Astrocyte (in vitro differentiated cells and primary cell): ENCODE results near the gene MS4A4A. TPM values are rescaled to one million over a fixed set of nuclear protein-coding genes. Genes with fewer than 3 reads are reported as not detected.

Source experiments
- DNase-seq: peaks from one replicate; pipeline ENCODE4 v3.0.0-alpha.2; 2010; ENCODE audit warnings: low read depth
- FAIRE-seq: peaks from 2 replicates; lab custom pipeline; 2011; peaks lifted over from hg19 to GRCh38; lab: Jason Lieb, UNC
- H2AFZ ChIP-seq: 2 replicates; pipeline ENCODE4 v1.6.0; 2012; ENCODE audit warnings: low read depth, low read length, inconsistent platforms
- H3K27ac ChIP-seq: 2 replicates; pipeline ENCODE4 v1.5.1; 2011; ENCODE audit warnings: low read depth, low read length, inconsistent platforms
- H3K27me3 ChIP-seq: 2 replicates; pipeline ENCODE4 v1.6.0; 2011; ENCODE audit warnings: low read length, inconsistent platforms; ENCODE audit not compliant: insufficient read depth
- H3K36me3 ChIP-seq: 2 replicates; pipeline ENCODE4 v1.5.1; 2011; ENCODE audit warnings: low read length, inconsistent platforms; ENCODE audit not compliant: insufficient read depth
- H3K4me1 ChIP-seq: 2 replicates; pipeline ENCODE4 v1.5.1; 2011; ENCODE audit warnings: low read length, inconsistent platforms; ENCODE audit not compliant: insufficient read depth
- H3K4me2 ChIP-seq: 2 replicates; pipeline ENCODE4 v1.6.0; 2012; ENCODE audit warnings: low read length, inconsistent platforms
- H3K4me3 ChIP-seq: 2 replicates; pipeline ENCODE4 v1.5.1; 2011; ENCODE audit warnings: low read depth, mild to moderate bottlenecking, low read length, inconsistent platforms; ENCODE audit not compliant: insufficient read depth
- H3K79me2 ChIP-seq: 2 replicates; pipeline ENCODE4 v1.6.0; 2012; ENCODE audit warnings: mild to moderate bottlenecking, low read length, inconsistent platforms; ENCODE audit not compliant: insufficient read depth
- H3K9ac ChIP-seq: 2 replicates; pipeline ENCODE4 v1.6.0; 2012; ENCODE audit warnings: mild to moderate bottlenecking, low read length, inconsistent platforms
- H3K9me3 ChIP-seq: 2 replicates; pipeline ENCODE4 v1.5.1; 2012; ENCODE audit warnings: low read depth, mild to moderate bottlenecking, low read length, inconsistent platforms; ENCODE audit not compliant: insufficient read depth
- H4K20me1 ChIP-seq: 2 replicates; pipeline ENCODE4 v1.6.0; 2012; ENCODE audit warnings: low read length, inconsistent platforms; ENCODE audit not compliant: insufficient read depth
- H3K27ac Mint-ChIP-seq: one replicate; pipeline ENCODE4 v1.8.0; 2021; ENCODE audit warnings: mild to moderate bottlenecking, mixed read lengths; ENCODE audit not compliant: unreplicated experiment
- H3K27me3 Mint-ChIP-seq: one replicate; pipeline ENCODE4 v1.8.0; 2021; ENCODE audit warnings: low read depth, mixed read lengths; ENCODE audit not compliant: unreplicated experiment
- H3K36me3 Mint-ChIP-seq: one replicate; pipeline ENCODE4 v1.8.0; 2021; ENCODE audit warnings: low read depth, mixed read lengths; ENCODE audit not compliant: unreplicated experiment
- H3K4me1 Mint-ChIP-seq: one replicate; pipeline ENCODE4 v1.8.0; 2021; ENCODE audit warnings: low read depth, mixed read lengths; ENCODE audit not compliant: unreplicated experiment
- H3K4me3 Mint-ChIP-seq: one replicate; pipeline ENCODE4 v1.8.0; 2021; ENCODE audit warnings: mild to moderate bottlenecking, moderate library complexity, mixed read lengths; ENCODE audit not compliant: unreplicated experiment
- H3K9me3 Mint-ChIP-seq: one replicate; pipeline ENCODE4 v1.8.0; 2021; ENCODE audit warnings: mild to moderate bottlenecking, mixed read lengths; ENCODE audit not compliant: unreplicated experiment
- EZH2 ChIP-seq: IDR thresholded peaks from 2 replicates; pipeline ENCODE4 v1.6.1; 2012; ENCODE audit warnings: mild to moderate bottlenecking, low read length, inconsistent platforms; ENCODE audit not compliant: insufficient read depth
- total RNA-seq: library from RNA; stranded (reverse); gene quantifications from 2 replicates; pipeline ENCODE4 v1.2.1, GENCODE V29; 2021
- TF ChIP-seq, protein P1 (sequence below): IDR thresholded peaks from 2 replicates; pipeline ENCODE4 v1.5.1; 2011; ENCODE audit warnings: low read depth, mild to moderate bottlenecking, inconsistent platforms, low read length, moderate library complexity; ENCODE audit not compliant: insufficient read depth

MS4A4A gene
- total RNA-seq, 1 donor from 2014 or later = 0.32 TPM

DNA sequence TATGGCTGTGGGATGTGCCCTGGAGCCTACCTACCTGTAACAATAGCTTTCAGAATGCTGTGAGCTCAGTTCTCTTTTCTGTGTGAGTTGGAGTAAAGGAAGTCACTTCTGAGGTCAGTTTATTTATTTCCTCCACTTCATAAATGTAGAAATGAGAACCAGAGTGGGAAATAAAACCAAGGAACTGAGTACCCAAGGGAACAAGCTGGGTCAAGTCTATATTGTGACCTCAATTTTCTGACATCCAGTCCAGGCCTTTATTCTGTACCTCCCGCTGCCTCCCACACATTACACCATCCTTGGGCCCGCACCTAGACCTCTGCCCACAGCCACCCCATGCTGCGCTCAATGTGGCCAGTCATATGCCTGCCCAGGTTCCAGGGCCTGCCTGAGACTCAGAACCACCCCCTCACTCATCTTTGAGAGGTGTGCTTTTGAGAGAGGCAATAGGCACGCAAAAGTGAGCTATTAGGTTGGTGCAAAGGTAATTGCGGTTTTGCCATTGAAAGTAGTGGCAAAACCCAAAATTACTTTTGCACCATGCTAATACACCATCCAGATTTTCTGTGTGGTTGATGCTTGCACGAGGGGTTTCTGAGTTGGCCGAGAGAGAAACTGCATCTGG lies 56.4 kb downstream of the MS4A4A start:
- H3K27me3 Mint-ChIP-seq = no peaks in the 10 kb centered on the region
- TF ChIP-seq, protein P1, sequence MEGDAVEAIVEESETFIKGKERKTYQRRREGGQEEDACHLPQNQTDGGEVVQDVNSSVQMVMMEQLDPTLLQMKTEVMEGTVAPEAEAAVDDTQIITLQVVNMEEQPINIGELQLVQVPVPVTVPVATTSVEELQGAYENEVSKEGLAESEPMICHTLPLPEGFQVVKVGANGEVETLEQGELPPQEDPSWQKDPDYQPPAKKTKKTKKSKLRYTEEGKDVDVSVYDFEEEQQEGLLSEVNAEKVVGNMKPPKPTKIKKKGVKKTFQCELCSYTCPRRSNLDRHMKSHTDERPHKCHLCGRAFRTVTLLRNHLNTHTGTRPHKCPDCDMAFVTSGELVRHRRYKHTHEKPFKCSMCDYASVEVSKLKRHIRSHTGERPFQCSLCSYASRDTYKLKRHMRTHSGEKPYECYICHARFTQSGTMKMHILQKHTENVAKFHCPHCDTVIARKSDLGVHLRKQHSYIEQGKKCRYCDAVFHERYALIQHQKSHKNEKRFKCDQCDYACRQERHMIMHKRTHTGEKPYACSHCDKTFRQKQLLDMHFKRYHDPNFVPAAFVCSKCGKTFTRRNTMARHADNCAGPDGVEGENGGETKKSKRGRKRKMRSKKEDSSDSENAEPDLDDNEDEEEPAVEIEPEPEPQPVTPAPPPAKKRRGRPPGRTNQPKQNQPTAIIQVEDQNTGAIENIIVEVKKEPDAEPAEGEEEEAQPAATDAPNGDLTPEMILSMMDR = no peak
- no peak for TF ChIP-seq EZH2

DNA sequence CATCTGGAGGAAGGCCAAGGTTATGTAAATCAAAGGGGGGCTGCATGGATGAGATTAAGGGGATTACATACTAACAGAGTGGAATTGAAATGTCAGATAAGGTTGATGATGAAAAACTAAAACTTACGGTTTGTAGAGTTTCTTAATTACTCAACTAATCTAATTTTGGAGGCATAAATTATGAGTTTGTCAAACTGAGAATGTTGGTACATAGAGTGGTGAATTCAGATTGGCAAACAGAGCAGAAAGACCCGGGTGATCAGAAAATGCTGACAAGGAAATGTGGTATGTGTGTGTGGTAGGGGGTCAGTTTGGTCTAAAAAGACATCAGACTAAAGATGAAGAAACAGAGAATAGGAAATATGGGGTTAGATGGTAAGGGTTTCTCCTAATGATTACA lies 57.6 kb downstream of the MS4A4A start:
- H3K27me3 Mint-ChIP-seq = no peaks in the 10 kb centered on the region

More for the DNA sequence above, 56.4 kb downstream of the MS4A4A start:
- peaks cover 3% of the 10 kb centered on the region for H3K27me3 ChIP-seq
- peaks cover 5% of the 10 kb centered on the region for H3K9me3 ChIP-seq
- no peaks in the 10 kb centered on the region for H3K36me3 ChIP-seq
- Mint-ChIP-seq H3K36me3 (no peaks in the 10 kb centered on the region), H3K4me1 (no peaks in the 10 kb centered on the region), H3K4me3 (no peak overlapping the region), H3K9me3 (no peaks in the 10 kb centered on the region), H3K27ac (no peak overlapping the region)
- no peak overlapping the region for H3K4me3 ChIP-seq
- FAIRE-seq = no peak
- H3K9ac ChIP-seq = no peak overlapping the region
- H3K4me2 ChIP-seq = no peak overlapping the region
- H3K4me1 ChIP-seq = no peaks in the 10 kb centered on the region
- no peak for DNase-seq
- H4K20me1 ChIP-seq = no peaks in the 10 kb centered on the region
- H3K27ac ChIP-seq = no peak overlapping the region
- H2AFZ ChIP-seq = no peak overlapping the region
- no peaks in the 10 kb centered on the region for H3K79me2 ChIP-seq

DNA sequence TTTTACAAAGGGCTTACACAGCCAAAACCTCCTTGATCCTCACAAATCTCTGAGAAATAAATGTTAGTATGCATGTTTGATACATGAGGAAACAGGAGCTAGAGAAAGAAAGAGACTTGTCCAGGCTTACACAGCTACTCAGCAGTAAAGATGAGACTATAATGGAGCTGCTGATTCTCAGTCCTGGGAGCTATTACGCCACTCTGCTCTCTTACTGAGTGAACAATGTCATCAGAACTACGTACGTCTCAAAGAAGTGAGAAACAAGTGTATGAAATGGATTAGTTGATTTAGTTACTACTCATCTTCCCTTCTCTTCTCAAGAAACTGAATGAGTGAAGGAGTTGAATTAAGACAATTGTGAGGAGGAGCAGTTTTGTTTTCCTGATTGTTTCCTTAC lies 58.9 kb downstream of the MS4A4A start:
- Histone ChIP-seq H3K4me2 (no peak overlapping the region), H2AFZ (no peak overlapping the region), H4K20me1 (no peaks in the 10 kb centered on the region), H3K4me3 (no peak overlapping the region), H3K9me3 (peaks cover 5% of the 10 kb centered on the region), H3K27me3 (no peaks in the 10 kb centered on the region), H3K79me2 (no peaks in the 10 kb centered on the region), H3K4me1 (no peaks in the 10 kb centered on the region), H3K9ac (no peak overlapping the region), H3K36me3 (no peaks in the 10 kb centered on the region), H3K27ac (no peak overlapping the region)
- DNase-seq (no peak), FAIRE-seq (no peak)
- no peaks in the 10 kb centered on the region for H3K9me3 Mint-ChIP-seq
- H3K27ac Mint-ChIP-seq = no peak overlapping the region
- H3K27me3 Mint-ChIP-seq = no peaks in the 10 kb centered on the region
- H3K4me3 Mint-ChIP-seq = no peak overlapping the region
- no peak for TF ChIP-seq EZH2
- TF ChIP-seq, protein P1 = no peak
- H3K36me3 Mint-ChIP-seq = no peaks in the 10 kb centered on the region
- H3K4me1 Mint-ChIP-seq = no peaks in the 10 kb centered on the region

More for the DNA sequence above, 57.6 kb downstream of the MS4A4A start:
- FAIRE-seq (no peak), DNase-seq (no peak)
- Histone ChIP-seq H3K27ac (no peak overlapping the region), H3K79me2 (no peaks in the 10 kb centered on the region), H3K9me3 (peaks cover 5% of the 10 kb centered on the region), H3K4me1 (no peaks in the 10 kb centered on the region), H3K36me3 (no peaks in the 10 kb centered on the region), H2AFZ (no peak overlapping the region), H3K4me3 (no peak overlapping the region), H3K4me2 (no peak overlapping the region), H4K20me1 (no peaks in the 10 kb centered on the region), H3K9ac (no peak overlapping the region), H3K27me3 (no peaks in the 10 kb centered on the region)
- no peak for TF ChIP-seq EZH2
- TF ChIP-seq, protein P1 = no peak
- H3K36me3 Mint-ChIP-seq = no peaks in the 10 kb centered on the region
- H3K4me1 Mint-ChIP-seq = no peaks in the 10 kb centered on the region
- H3K4me3 Mint-ChIP-seq = no peak overlapping the region
- H3K9me3 Mint-ChIP-seq = no peaks in the 10 kb centered on the region
- no peak overlapping the region for H3K27ac Mint-ChIP-seq
